Ascending aorta (tissue), 2 donors: ENCODE data around the gene PPP1R11. TPM values are rescaled to one million over a fixed set of nuclear protein-coding genes. Genes with fewer than 3 reads are reported as not detected.

ENCODE experiments used
- DNase-seq, 2 donors: peaks; one replicate each; pipeline ENCODE4 v3.0.0-alpha.2; 2019; ENCODE audit warnings: low spot score in 2 of 2
- H3K27ac ChIP-seq, 2 donors: fragments of 200-600 bp; sonication (generic); one replicate each; pipeline ENCODE4 v1.5.1; 2016 to 2017; ENCODE audit warnings: mild to moderate bottlenecking in 1 of 2
- H3K27me3 ChIP-seq: fragments of 200-600 bp; sonication (generic); one replicate; pipeline ENCODE4 v1.5.1; 2017
- H3K36me3 ChIP-seq, 2 donors: fragments of 200-600 bp; sonication (generic); one replicate each; pipeline ENCODE4 v1.5.1; 2016
- H3K4me1 ChIP-seq, 2 donors: fragments of 200-600 bp; sonication (generic); one replicate each; pipeline ENCODE4 v1.5.1; 2016 to 2017; ENCODE audit warnings: mild to moderate bottlenecking in 1 of 2
- H3K4me3 ChIP-seq, 2 donors: fragments of 200-600 bp; sonication (generic); one replicate each; pipeline ENCODE4 v1.5.1; 2016 to 2017; ENCODE audit warnings: mild to moderate bottlenecking in 1 of 2
- H3K9me3 ChIP-seq, 2 donors: fragments of 200-600 bp; sonication (generic); one replicate each; pipeline ENCODE4 v1.5.1; 2016
- intact Hi-C: fragments of 100-400 bp; cut with DNase I; formaldehyde crosslinking; loops from one replicate; pipeline ENCODE4 v1.15.1; 2023
- total RNA-seq: library from RNA; depleted of rRNA; stranded (reverse); fragments of >200 nt; gene quantifications from one replicate; pipeline ENCODE4 v1.1.0, GENCODE V29; 2016
- TF ChIP-seq, protein P1 (sequence below), 3 experiments: fragments of 200-600 bp in 2 of 3; fragments of 450-650 bp in 1 of 3; sonication (generic) in 2 of 3; IDR thresholded peaks; one replicate each; pipeline ENCODE4 v1.5.1; 2016 to 2019; ENCODE audit warnings: antibody characterized with exemption in 3 of 3, mild to moderate bottlenecking in 1 of 3, moderate library complexity in 1 of 3

The PPP1R11 gene
- total RNA-seq, 1 donor from 2014 or later = 7.1 TPM

DNA sequence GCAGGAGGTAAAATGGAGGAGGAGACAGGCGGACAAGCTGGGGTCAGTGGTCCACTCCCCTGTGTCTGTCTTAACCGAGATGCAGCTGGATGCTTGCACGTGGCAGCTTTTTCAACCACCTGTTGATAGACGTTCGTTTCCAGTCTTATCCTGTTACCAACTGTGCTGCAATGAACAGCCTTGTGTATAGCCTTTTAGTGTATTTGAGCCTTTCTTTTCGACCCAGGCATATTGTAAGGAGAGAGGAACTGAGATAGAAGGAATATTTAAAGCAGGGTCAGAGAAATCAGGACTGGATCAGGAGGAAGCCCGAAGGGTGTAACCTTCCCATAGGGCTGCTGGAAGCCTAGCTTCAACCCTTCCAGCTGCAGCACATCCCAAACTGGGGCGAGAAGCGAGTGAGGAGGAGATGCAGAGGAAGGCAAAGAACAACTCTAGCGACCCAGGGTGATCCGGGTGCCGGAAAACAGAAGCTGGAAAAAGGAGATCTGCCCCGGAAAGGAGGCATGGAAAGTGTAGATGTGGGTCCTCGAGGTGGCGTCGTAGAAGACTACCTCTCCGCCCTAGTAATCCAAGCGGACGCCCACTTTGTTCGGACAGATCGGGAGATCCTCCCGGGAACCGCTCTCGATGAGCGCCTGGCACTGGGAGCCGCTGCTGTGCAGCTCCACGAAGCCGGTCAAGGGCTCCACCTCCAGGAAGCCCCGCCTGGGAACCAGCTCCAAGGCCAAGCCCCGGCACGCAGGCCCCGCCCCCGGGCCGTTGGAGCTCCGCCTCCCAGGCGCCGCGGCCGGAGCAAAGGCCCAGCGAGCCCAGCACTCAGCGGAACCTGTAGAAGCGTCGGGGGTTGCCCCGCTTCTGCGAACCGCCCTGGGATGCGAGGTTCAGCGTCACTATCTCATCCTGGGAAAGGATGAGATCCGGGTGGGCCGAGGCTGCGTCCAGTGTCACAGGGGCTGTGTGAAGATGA, 34.7 kb downstream of the PPP1R11 start:
- TF ChIP-seq, protein P1, sequence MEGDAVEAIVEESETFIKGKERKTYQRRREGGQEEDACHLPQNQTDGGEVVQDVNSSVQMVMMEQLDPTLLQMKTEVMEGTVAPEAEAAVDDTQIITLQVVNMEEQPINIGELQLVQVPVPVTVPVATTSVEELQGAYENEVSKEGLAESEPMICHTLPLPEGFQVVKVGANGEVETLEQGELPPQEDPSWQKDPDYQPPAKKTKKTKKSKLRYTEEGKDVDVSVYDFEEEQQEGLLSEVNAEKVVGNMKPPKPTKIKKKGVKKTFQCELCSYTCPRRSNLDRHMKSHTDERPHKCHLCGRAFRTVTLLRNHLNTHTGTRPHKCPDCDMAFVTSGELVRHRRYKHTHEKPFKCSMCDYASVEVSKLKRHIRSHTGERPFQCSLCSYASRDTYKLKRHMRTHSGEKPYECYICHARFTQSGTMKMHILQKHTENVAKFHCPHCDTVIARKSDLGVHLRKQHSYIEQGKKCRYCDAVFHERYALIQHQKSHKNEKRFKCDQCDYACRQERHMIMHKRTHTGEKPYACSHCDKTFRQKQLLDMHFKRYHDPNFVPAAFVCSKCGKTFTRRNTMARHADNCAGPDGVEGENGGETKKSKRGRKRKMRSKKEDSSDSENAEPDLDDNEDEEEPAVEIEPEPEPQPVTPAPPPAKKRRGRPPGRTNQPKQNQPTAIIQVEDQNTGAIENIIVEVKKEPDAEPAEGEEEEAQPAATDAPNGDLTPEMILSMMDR (IDR thresholded peaks at IDR 0.05) = peak in 1 of 3 experiments; percentile 19

DNA sequence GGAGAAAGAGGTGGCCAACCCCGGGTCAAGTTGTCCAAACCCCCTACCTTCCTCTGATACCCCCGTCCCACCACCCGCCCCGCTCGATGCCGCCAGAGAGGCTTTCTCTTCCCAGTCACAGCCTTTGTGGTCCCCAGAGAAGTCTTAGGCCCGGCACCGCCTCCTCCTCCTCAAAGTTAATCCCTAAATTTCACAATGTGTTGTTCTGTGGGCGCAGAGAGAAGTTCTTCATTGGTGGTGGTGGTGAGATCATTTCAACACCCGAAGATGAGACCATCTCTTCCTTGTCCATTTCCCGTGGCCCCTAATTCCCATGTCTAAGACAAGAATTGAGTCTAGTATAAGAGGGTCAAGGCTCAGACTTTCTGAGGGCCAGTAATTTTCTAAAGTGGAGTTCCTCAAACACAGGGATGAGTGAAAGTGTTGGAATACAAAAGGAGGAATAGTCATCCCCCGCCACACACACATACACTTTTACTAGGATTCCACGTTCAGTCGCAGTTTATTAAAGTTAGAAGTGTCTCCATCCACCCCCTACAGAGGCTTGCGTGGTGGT, 35.5 kb downstream of the PPP1R11 start:
- peak in 1 of 2 donors; percentile 77 for DNase-seq
- Histone ChIP-seq H3K9me3 (no peaks in the 10 kb centered on the region), H3K27me3 (peaks cover 16% of the 10 kb centered on the region), H3K4me1 (peaks cover 7 to 18% of the 10 kb centered on the region in 2 donors), H3K27ac (peak overlapping the region; percentile 60), H3K36me3 (no peaks in the 10 kb centered on the region), H3K4me3 (peak overlapping the region; percentile 49 to 58)
- intact Hi-C loops = loop anchor here (2.0 kb wide), 4 partner anchors 42 to 294 kb away; partner anchors contain the start of genes POLR1H and TRIM26
- TF ChIP-seq, protein P1 (IDR thresholded peaks at IDR 0.05) = no peak

More for the DNA sequence above, 34.7 kb downstream of the PPP1R11 start:
- intact Hi-C loops = loop anchor here (2.0 kb wide), 4 partner anchors 41 to 295 kb away; partner anchors contain the start of genes POLR1H and TRIM26
- peak overlapping the region; percentile 60 for H3K27ac ChIP-seq
- H3K36me3 ChIP-seq = no peaks in the 10 kb centered on the region
- H3K4me3 ChIP-seq = peak overlapping the region; percentile 49 to 58
- peak; percentile 64 to 88 for DNase-seq
- peaks cover 7 to 18% of the 10 kb centered on the region in 2 donors for H3K4me1 ChIP-seq
- H3K9me3 ChIP-seq = no peaks in the 10 kb centered on the region
- peaks cover 16% of the 10 kb centered on the region for H3K27me3 ChIP-seq

DNA sequence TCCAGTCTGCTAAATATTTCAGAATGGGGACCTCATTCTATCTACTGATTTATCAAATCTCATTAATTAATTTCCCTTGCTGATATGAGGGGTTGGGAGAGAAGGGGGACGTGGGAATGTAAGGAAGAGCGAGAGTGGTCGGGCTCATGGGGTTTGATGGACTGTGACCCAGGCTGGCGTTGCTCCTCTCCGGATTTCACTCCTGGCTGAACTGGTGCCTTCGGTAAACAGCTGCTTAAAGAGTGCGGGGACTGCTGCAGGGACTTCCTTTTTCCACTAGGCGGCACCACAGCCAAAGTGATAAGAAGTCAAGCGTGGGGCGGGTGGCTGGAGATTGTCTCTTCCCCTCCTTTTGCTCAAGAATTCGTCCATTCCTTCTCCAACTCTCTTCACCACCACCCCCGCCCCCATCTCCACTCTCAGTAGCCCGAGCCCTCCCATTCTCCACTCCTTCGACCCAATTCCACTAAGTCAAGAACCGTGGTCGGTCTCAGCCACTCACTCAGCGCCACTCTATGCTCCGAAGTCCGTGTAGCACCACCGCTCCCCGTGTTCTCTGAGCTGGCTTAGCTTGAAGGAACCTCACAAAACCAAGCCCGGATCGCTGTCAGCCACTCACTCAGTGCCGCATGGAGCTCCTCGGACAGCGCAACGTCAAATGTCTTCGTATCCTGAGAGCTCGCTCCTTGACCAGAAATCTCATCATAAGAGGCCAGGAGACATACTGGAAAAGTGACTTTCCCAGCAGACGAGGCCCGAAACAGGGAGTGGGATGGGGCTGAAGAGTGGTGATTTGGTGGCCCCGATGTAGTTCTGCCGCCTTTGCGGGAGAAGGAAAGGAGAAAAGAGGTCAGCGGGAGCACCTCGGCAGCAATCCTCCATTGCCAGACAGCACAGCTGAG, 36.2 kb downstream of the PPP1R11 start:
- intact Hi-C loops = loop anchor here (1.0 to 2.0 kb wide), 5 partner anchors 28 to 294 kb away; partner anchors contain the start of genes POLR1H and TRIM26
- TF ChIP-seq, protein P1 (IDR thresholded peaks at IDR 0.05) = peak; percentile 80 to 92 (median 88)
- Histone ChIP-seq H3K27ac (peak overlapping the region; percentile 60), H3K36me3 (no peaks in the 10 kb centered on the region), H3K4me3 (peak overlapping the region; percentile 53 to 58), H3K4me1 (peaks cover 7 to 18% of the 10 kb centered on the region in 2 donors), H3K27me3 (peaks cover 12% of the 10 kb centered on the region), H3K9me3 (no peaks in the 10 kb centered on the region)
- DNase-seq = peak; percentile 32 to 94

DNA sequence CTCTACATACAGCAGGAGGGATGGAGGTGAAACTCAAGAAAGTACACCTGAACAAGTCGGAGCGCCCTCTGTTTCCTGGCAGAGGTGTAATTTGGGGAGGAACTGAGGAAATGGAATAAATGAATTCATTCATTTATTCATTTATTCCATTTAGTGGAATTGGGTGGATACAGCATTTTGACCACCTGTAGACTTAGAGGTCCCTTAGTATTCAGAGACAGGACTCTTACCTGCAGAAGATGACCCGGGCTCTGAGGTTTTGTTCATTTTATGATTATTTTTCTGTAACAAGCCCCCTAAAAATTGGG, 36.8 kb downstream of the PPP1R11 start:
- Histone ChIP-seq H3K36me3 (no peaks in the 10 kb centered on the region), H3K27me3 (peaks cover 7% of the 10 kb centered on the region), H3K4me3 (peak overlapping the region in 1 of 2 donors; percentile 58), H3K4me1 (peaks cover 7 to 18% of the 10 kb centered on the region in 2 donors), H3K27ac (no peak overlapping the region), H3K9me3 (no peaks in the 10 kb centered on the region)
- TF ChIP-seq, protein P1 (IDR thresholded peaks at IDR 0.05) = no peak
- no peak for DNase-seq
- intact Hi-C loops = loop anchor here (1.0 to 2.0 kb wide), 5 partner anchors 27 to 293 kb away; partner anchors contain the start of genes POLR1H and TRIM26

DNA sequence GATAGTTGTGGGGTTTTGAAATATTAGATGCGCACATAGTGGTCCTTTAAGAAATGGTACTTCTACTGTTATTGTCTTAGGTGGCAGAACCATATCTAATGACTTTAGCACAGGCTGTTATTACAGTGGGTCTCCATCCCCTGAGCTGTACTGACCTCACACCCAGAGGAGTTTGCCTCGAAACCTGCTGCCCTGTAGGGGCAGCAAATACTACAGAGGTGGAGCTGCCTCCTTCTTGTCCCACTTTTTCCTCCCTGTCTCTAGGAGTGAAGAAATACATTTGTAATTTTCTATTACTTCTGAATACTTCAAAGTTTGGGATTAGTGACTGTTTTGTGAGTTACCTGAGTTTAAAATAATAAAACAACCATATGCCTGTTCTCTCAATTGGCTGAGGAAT, 37.7 kb downstream of the PPP1R11 start:
- Histone ChIP-seq H3K36me3 (no peaks in the 10 kb centered on the region), H3K9me3 (no peaks in the 10 kb centered on the region), H3K27me3 (peaks cover 1% of the 10 kb centered on the region), H3K4me3 (no peak overlapping the region), H3K4me1 (peaks cover 7 to 18% of the 10 kb centered on the region in 2 donors), H3K27ac (no peak overlapping the region)
- TF ChIP-seq, protein P1 (IDR thresholded peaks at IDR 0.05) = no peak
- DNase-seq = no peak
- intact Hi-C loops = no loop called here
